Psoas muscle (tissue), 8 donors: ENCODE data around the gene SLC7A10. TPM values are rescaled to one million over a fixed set of nuclear protein-coding genes. Genes with fewer than 3 reads are reported as not detected.
A peak's percentile ranks its signal among the peaks of the same experiment; 100 is the strongest.

Experiments used
- ATAC-seq, 4 donors: fragments of 200-7000 bp; cut with Tn5 transposase; one replicate each; pipeline ENCODE4 v1.9.1; 2020; ENCODE audit warnings: moderate library complexity in 3 of 4, mild to moderate bottlenecking in 2 of 4
- DNase-seq, 2 donors: peaks; one replicate each; pipeline ENCODE4 v3.0.0-alpha.2; 2020
- H3K27ac ChIP-seq: fragments of 200-600 bp; one replicate; pipeline ENCODE4 v1.8.0; 2022
- H3K27me3 ChIP-seq, 3 donors: fragments of 200-600 bp in 1 of 3; one replicate each; pipeline versions ENCODE4 v1.6.1 to v1.8.0; 2013 to 2022; ENCODE audit warnings: low read length in 2 of 3, mild to moderate bottlenecking in 2 of 3, moderate library complexity in 1 of 3; ENCODE audit not compliant: insufficient read depth in 3 of 3
- H3K36me3 ChIP-seq, 2 donors: fragments of 200-600 bp in 1 of 2; one replicate each; pipeline versions ENCODE4 v1.6.1 to v1.8.0; 2013 to 2022; ENCODE audit warnings: low read depth in 1 of 2, mild to moderate bottlenecking in 1 of 2, moderate library complexity in 1 of 2; ENCODE audit not compliant: insufficient read depth in 1 of 2
- H3K4me1 ChIP-seq: fragments of 200-600 bp; one replicate; pipeline ENCODE4 v1.8.0; 2022
- H3K4me3 ChIP-seq: fragments of 200-600 bp; one replicate; pipeline ENCODE4 v1.8.0; 2022; ENCODE audit warnings: mild to moderate bottlenecking
- H3K9me3 ChIP-seq: fragments of 200-600 bp; one replicate; pipeline ENCODE4 v1.8.0; 2022
- CTCF ChIP-seq: fragments of 200-600 bp; IDR thresholded peaks from one replicate; pipeline ENCODE4 v1.8.0; 2022; ENCODE audit warnings: antibody characterized with exemption
- WGBS, 3 donors: extraction: QIAGEN DNeasy Blood & Tissue Kit; methylation state at CpG; one replicate each; pipeline versions ENCODE4 v1.1.6 to v1.1.7; 2013; 5-methylcytosine and 5-hydroxymethylcytosine counted together
- intact Hi-C, 2 donors: fragments of 100-400 bp; cut with DNase I; formaldehyde crosslinking; loops; one replicate each; pipeline versions ENCODE4 v1.11.0 to v1.14.2; 2022
- polyA plus RNA-seq, 3 donors: library from polyadenylated mRNA; stranded (reverse); fragments of 200-250 nt; gene quantifications; one replicate each; pipeline ENCODE4 v1.2.3, GENCODE V29; 2013
- total RNA-seq, 4 donors: library from RNA; stranded (reverse); fragmentation: NEBNext Ultra II Directional in 2 of 4; extraction: Animal tissue kit (Norgen Biotek cat#: 25700) in 2 of 4; gene quantifications; one replicate each; pipeline versions ENCODE4 v1.2.1 to v1.2.4, GENCODE V29; 2021 to 2023
- donor health status: healthy with polysubstance abuse.
- donor health status: DM: no; HTN: no; CAD: no; lungs with moderate emphysema.
- donor health status: Bipolar disorder and iron deficiency.
- donor health status: healthy.
- donor health status: DM: yes; HTN: yes; CAD: no.
- donor health status: DM: no; HTN: no; CAD: no.
- donor health status: DM: no; HTN: no; CAD: no.
- donor health status: DM: yes; HTN: yes; CAD: no.

SLC7A10 gene
- total and polyA plus RNA-seq, 7 donors, result 0.03 to 0.43 (median 0.14) TPM; not detected in 3

GRCh38 chr19:33271246-33272021 lies 45.8 kb upstream of the SLC7A10 start:
- no peak for TF ChIP-seq CTCF
- intact Hi-C loops, result no loop called here
- no peaks in the 10 kb centered on the region for H3K36me3 ChIP-seq
- no peak overlapping the region for H3K4me3 ChIP-seq
- H3K9me3 ChIP-seq, result no peaks in the 10 kb centered on the region
- 75 to 86% (median 82%) methylated on average over 12 of the region's 12 CpGs for WGBS, 3 donors
- no peaks in the 10 kb centered on the region for H3K4me1 ChIP-seq
- no peak overlapping the region for H3K27ac ChIP-seq
- H3K27me3 ChIP-seq, result no peaks in the 10 kb centered on the region
- no peak for ATAC-seq
- no peak for DNase-seq

- DNase-seq, result no peak
- Histone ChIP-seq H3K4me1 (no peaks in the 10 kb centered on the region), H3K4me3 (no peak overlapping the region), H3K27ac (no peak overlapping the region), H3K27me3 (no peaks in the 10 kb centered on the region), H3K36me3 (no peaks in the 10 kb centered on the region), H3K9me3 (no peaks in the 10 kb centered on the region)
- no peak for TF ChIP-seq CTCF
- intact Hi-C loops, result no loop called here
- 89 to 95% (median 95%) methylated on average over 1 of the region's 1 CpG for WGBS, 3 donors
- no peak for ATAC-seq
These were observed 45.1 kb upstream of the SLC7A10 start for GRCh38 chr19:33270769-33271168.

- intact Hi-C loops, result no loop called here
- TF ChIP-seq CTCF, result no peak
- Histone ChIP-seq H3K4me3 (no peak overlapping the region), H3K4me1 (no peaks in the 10 kb centered on the region), H3K36me3 (no peaks in the 10 kb centered on the region), H3K27me3 (no peaks in the 10 kb centered on the region), H3K27ac (no peak overlapping the region), H3K9me3 (no peaks in the 10 kb centered on the region)
- ATAC-seq (no peak), DNase-seq (peak in 1 of 2 donors; percentile 46)
- 85 to 90% (median 86%) methylated on average over 10 of the region's 10 CpGs for WGBS, 3 donors
These were observed 43.4 kb upstream of the SLC7A10 start for GRCh38 chr19:33269016-33269415.

- intact Hi-C loops, result no loop called here
- ATAC-seq (no peak), DNase-seq (peak in 1 of 2 donors; percentile 50)
- Histone ChIP-seq H3K27me3 (no peaks in the 10 kb centered on the region), H3K4me1 (no peaks in the 10 kb centered on the region), H3K9me3 (no peaks in the 10 kb centered on the region), H3K27ac (no peak overlapping the region), H3K4me3 (no peak overlapping the region), H3K36me3 (no peaks in the 10 kb centered on the region)
- TF ChIP-seq CTCF, result no peak
- WGBS, 3 donors, result 72 to 75% (median 74%) methylated on average over 22 of the region's 22 CpGs
These were observed 42.7 kb upstream of the SLC7A10 start for GRCh38 chr19:33268162-33268991.
